H9 (cell line): Measurements from ENCODE around the gene APC. TPM values are rescaled to one million over a fixed set of nuclear protein-coding genes. Genes with fewer than 3 reads are reported as not detected.

Experiments
- DNase-seq: peaks from one replicate; pipeline ENCODE4 v3.0.0-alpha.2; 2017
- H2AFZ ChIP-seq: one replicate; pipeline ENCODE4 v1.6.1; 2013; ENCODE audit warnings: mild to moderate bottlenecking, low read length, control low read depth, moderate library complexity
- H2AK5ac ChIP-seq: 2 replicates; pipeline ENCODE4 v1.6.1; 2013; ENCODE audit warnings: low read length, control low read depth, mixed read lengths; ENCODE audit not compliant: insufficient read length
- H2BK120ac ChIP-seq: one replicate; pipeline ENCODE4 v1.6.1; 2013; ENCODE audit warnings: low read depth, mild to moderate bottlenecking, low read length, control low read depth, inconsistent platforms; ENCODE audit not compliant: poor library complexity, severe bottlenecking
- H2BK12ac ChIP-seq: 2 replicates; pipeline ENCODE4 v1.6.1; 2013; ENCODE audit warnings: low read length, control low read depth, mixed read lengths, low read depth; ENCODE audit not compliant: insufficient read length
- H2BK15ac ChIP-seq: 2 replicates; pipeline ENCODE4 v1.6.1; 2013; ENCODE audit warnings: low read depth, low read length, control low read depth
- H2BK20ac ChIP-seq: one replicate; pipeline ENCODE4 v1.6.1; 2013; ENCODE audit warnings: low read depth, mild to moderate bottlenecking, low read length, control low read depth, inconsistent platforms; ENCODE audit not compliant: poor library complexity, severe bottlenecking
- H2BK5ac ChIP-seq: 2 replicates; pipeline ENCODE4 v1.6.1; 2013; ENCODE audit warnings: low read length, control low read depth, mixed read lengths; ENCODE audit not compliant: insufficient read length
- H3K14ac ChIP-seq: 2 replicates; pipeline ENCODE4 v1.6.1; 2013; ENCODE audit warnings: low read length, control low read depth; ENCODE audit not compliant: insufficient read depth
- H3K18ac ChIP-seq: 2 replicates; pipeline ENCODE4 v1.6.1; 2013; ENCODE audit warnings: low read depth, mild to moderate bottlenecking, mixed read lengths, low read length, control low read depth; ENCODE audit not compliant: insufficient read length
- H3K23ac ChIP-seq: 2 replicates; pipeline ENCODE4 v1.6.1; 2013; ENCODE audit warnings: low read length, control low read depth, mixed read lengths, low read depth; ENCODE audit not compliant: insufficient read length
- H3K23me2 ChIP-seq: 2 replicates; pipeline ENCODE4 v1.6.1; 2013; ENCODE audit warnings: low read depth, mild to moderate bottlenecking, mixed read lengths, low read length, control low read depth; ENCODE audit not compliant: insufficient read length, poor library complexity, severe bottlenecking
- H3K27ac ChIP-seq: 2 replicates; pipeline ENCODE4 v1.5.1; 2013; ENCODE audit warnings: low read length, control low read depth, mixed read lengths, low read depth; ENCODE audit not compliant: insufficient read length
- H3K27me3 ChIP-seq: 2 replicates; pipeline ENCODE4 v1.6.1; 2013; ENCODE audit warnings: low read length, control low read depth, inconsistent platforms; ENCODE audit not compliant: insufficient read depth
- H3K4ac ChIP-seq: 2 replicates; pipeline ENCODE4 v1.6.1; 2013; ENCODE audit warnings: low read depth, mild to moderate bottlenecking, control low read depth, inconsistent platforms, low read length, moderate library complexity
- H3K4me1 ChIP-seq: 2 replicates; pipeline ENCODE4 v1.6.1; 2013; ENCODE audit warnings: low read length, control low read depth, inconsistent platforms; ENCODE audit not compliant: insufficient read depth
- H3K4me2 ChIP-seq: 2 replicates; pipeline ENCODE4 v1.6.1; 2013; ENCODE audit warnings: low read length, control low read depth, mixed read lengths; ENCODE audit not compliant: insufficient read length, insufficient read depth
- H3K56ac ChIP-seq: 2 replicates; pipeline ENCODE4 v1.6.1; 2013; ENCODE audit warnings: low read depth, mild to moderate bottlenecking, mixed read lengths, low read length, control low read depth; ENCODE audit not compliant: insufficient read length
- H3K79me1 ChIP-seq: 2 replicates; pipeline ENCODE4 v1.6.1; 2013; ENCODE audit warnings: low read depth, mild to moderate bottlenecking, moderate library complexity, low read length, control low read depth, inconsistent platforms; ENCODE audit not compliant: insufficient read depth, poor library complexity, severe bottlenecking
- H3K79me2 ChIP-seq: 2 replicates; pipeline ENCODE4 v1.6.1; 2013; ENCODE audit warnings: low read length, control low read depth, inconsistent platforms; ENCODE audit not compliant: insufficient read depth
- H3K9ac ChIP-seq: 2 replicates; pipeline ENCODE4 v1.6.1; 2013; ENCODE audit warnings: low read length, control low read depth, mixed read lengths; ENCODE audit not compliant: insufficient read length; ENCODE audit errors: extremely low read depth
- H3K9me3 ChIP-seq: one replicate; pipeline ENCODE4 v1.6.1; 2013; ENCODE audit warnings: low read depth, low read length, inconsistent platforms; ENCODE audit not compliant: control insufficient read depth
- H3T11ph ChIP-seq: one replicate; pipeline ENCODE4 v1.6.1; 2013; ENCODE audit warnings: mild to moderate bottlenecking, low read length, control low read depth, inconsistent platforms
- H4K20me1 ChIP-seq: one replicate; pipeline ENCODE4 v1.6.1; 2013; ENCODE audit not compliant: control insufficient read depth, insufficient read length, insufficient read depth
- H4K5ac ChIP-seq: 2 replicates; pipeline ENCODE4 v1.6.1; 2013; ENCODE audit warnings: low read depth, mild to moderate bottlenecking, mixed read lengths, low read length, control low read depth; ENCODE audit not compliant: insufficient read length
- H4K8ac ChIP-seq: replicated peaks from 2 replicates; pipeline ENCODE4 v1.6.1; 2013; ENCODE audit warnings: low read length, control low read depth, mixed read lengths, low read depth; ENCODE audit not compliant: insufficient read length
- H4K91ac ChIP-seq: 2 replicates; pipeline ENCODE4 v1.6.1; 2013; ENCODE audit warnings: low read depth, mild to moderate bottlenecking, moderate library complexity, mixed read lengths, low read length, control low read depth; ENCODE audit not compliant: insufficient read length
- H3K27ac Mint-ChIP-seq, 3 experiments: 2 replicates in 2 of 3; 3 replicates in 1 of 3; pipeline ENCODE4 v1.8.0; 2020 to 2021; ENCODE audit warnings: mixed read lengths in 3 of 3, mild to moderate bottlenecking in 1 of 3, moderate library complexity in 1 of 3
- H3K27me3 Mint-ChIP-seq: 2 replicates; pipeline ENCODE4 v1.8.0; 2021; ENCODE audit warnings: low read depth, mild to moderate bottlenecking, moderate library complexity, mixed read lengths
- H3K36me3 Mint-ChIP-seq, 3 experiments: 2 replicates in 2 of 3; 3 replicates in 1 of 3; pipeline ENCODE4 v1.8.0; 2020 to 2021; ENCODE audit warnings: low read depth in 3 of 3, mixed read lengths in 3 of 3; ENCODE audit not compliant: insufficient read depth in 1 of 3
- H3K4me1 Mint-ChIP-seq, 2 experiments: 2 replicates each; pipeline ENCODE4 v1.8.0; 2020; ENCODE audit warnings: mixed read lengths in 2 of 2
- H3K4me3 Mint-ChIP-seq, 2 experiments: 2 replicates in 1 of 2; 3 replicates in 1 of 2; pipeline ENCODE4 v1.8.0; 2020 to 2021; ENCODE audit warnings: mild to moderate bottlenecking in 2 of 2, mixed read lengths in 2 of 2, moderate library complexity in 1 of 2
- H3K9me3 Mint-ChIP-seq, 2 experiments: 2 replicates in 1 of 2; 3 replicates in 1 of 2; pipeline ENCODE4 v1.8.0; 2020; ENCODE audit warnings: mild to moderate bottlenecking in 2 of 2, mixed read lengths in 2 of 2, moderate library complexity in 1 of 2
- CTCF ChIP-seq: fragments of 200-600 bp; sonication (generic); conservative IDR thresholded peaks from 3 replicates; pipeline ENCODE4 v1.8.0; 2021; ENCODE audit warnings: antibody characterized with exemption, mild to moderate bottlenecking
- WGBS: extraction: QIAGEN DNeasy Blood & Tissue Kit; methylation state at CpG from one replicate; pipeline ENCODE4 v1.1.7; 2013; ENCODE audit warnings: missing lambda C conversion rate, low lambda C conversion rate, mixed read lengths; ENCODE audit not compliant: insufficient read length; ENCODE audit errors: extremely low coverage; 5-methylcytosine and 5-hydroxymethylcytosine counted together
- total RNA-seq: library from RNA; stranded (reverse); gene quantifications from 2 replicates; pipeline ENCODE4 v1.2.1, GENCODE V29; 2021

APC gene
- total RNA-seq, 1 experiment from 2014 or later = 29.3 TPM

GRCh38 chr5:112697833-112698232 lies 39.9 kb upstream of the APC start:
- Mint-ChIP-seq H3K27me3 (no peaks in the 10 kb centered on the region), H3K9me3 (no peaks in the 10 kb centered on the region), H3K36me3 (no peaks in the 10 kb centered on the region), H3K4me3 (no peak overlapping the region), H3K4me1 (0 out of 4 replicates have a peak, but pooled peaks cover 0 to 2% of the 10 kb centered on the region in 2 experiments), H3K27ac (no peak overlapping the region)
- Histone ChIP-seq H4K91ac (no peak overlapping the region), H3K79me2 (no peaks in the 10 kb centered on the region), H3K4me2 (no peak overlapping the region), H3K14ac (no peak overlapping the region), H4K20me1 (no peaks in the 10 kb centered on the region), H3K9me3 (no peaks in the 10 kb centered on the region), H2AK5ac (no peak overlapping the region), H2BK20ac (no peak overlapping the region), H2AFZ (no peak overlapping the region), H3K9ac (no peak overlapping the region), H3K4me1 (no peaks in the 10 kb centered on the region), H2BK120ac (no peak overlapping the region), H3T11ph (no peak overlapping the region), H3K79me1 (no peaks in the 10 kb centered on the region), H3K23ac (no peak overlapping the region), H3K27ac (no peak overlapping the region), H2BK12ac (no peak overlapping the region), H2BK15ac (no peak overlapping the region), H3K56ac (no peak overlapping the region), H2BK5ac (no peak overlapping the region), H3K18ac (no peak overlapping the region), H4K8ac (no peak overlapping the region), H3K27me3 (no peaks in the 10 kb centered on the region), H3K23me2 (no peaks in the 10 kb centered on the region), H3K4ac (no peak overlapping the region), H4K5ac (no peak overlapping the region)
- no peak for DNase-seq
- WGBS = no CpG with 5 or more reads among the region's 2 CpGs
- no peak for TF ChIP-seq CTCF
